HG03558 (cell line): Measurements from ENCODE around the gene FTO.

Experiments
- ATAC-seq: cut with Tn5 transposase; IDR thresholded peaks from one replicate; pipeline ENCODE4 v1.9.1; 2021; ENCODE audit warnings: moderate number of reproducible peaks; ENCODE audit not compliant: unreplicated experiment; ENCODE audit errors: extremely low read depth

FTO gene

DNA sequence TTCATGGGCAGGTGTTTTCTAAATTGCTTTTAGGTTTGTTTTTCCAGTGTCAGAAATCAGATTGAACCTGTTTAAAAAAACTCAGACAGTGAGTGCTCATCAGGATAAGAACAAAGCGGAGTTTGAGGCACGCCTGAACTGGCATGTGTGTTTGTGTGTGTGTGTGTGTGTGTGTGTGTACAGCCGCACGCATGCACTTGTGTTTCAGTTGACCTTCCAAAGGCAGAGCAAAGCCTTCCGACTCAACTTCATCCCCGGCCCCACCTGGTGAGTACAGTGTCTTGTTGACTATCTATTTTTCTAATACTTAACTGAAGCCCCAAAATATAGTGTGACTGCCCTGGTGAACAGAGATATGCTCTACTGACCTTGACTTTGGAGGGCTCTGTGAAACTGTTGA is 357.5 kb downstream of the FTO start:
- no peak for ATAC-seq

DNA sequence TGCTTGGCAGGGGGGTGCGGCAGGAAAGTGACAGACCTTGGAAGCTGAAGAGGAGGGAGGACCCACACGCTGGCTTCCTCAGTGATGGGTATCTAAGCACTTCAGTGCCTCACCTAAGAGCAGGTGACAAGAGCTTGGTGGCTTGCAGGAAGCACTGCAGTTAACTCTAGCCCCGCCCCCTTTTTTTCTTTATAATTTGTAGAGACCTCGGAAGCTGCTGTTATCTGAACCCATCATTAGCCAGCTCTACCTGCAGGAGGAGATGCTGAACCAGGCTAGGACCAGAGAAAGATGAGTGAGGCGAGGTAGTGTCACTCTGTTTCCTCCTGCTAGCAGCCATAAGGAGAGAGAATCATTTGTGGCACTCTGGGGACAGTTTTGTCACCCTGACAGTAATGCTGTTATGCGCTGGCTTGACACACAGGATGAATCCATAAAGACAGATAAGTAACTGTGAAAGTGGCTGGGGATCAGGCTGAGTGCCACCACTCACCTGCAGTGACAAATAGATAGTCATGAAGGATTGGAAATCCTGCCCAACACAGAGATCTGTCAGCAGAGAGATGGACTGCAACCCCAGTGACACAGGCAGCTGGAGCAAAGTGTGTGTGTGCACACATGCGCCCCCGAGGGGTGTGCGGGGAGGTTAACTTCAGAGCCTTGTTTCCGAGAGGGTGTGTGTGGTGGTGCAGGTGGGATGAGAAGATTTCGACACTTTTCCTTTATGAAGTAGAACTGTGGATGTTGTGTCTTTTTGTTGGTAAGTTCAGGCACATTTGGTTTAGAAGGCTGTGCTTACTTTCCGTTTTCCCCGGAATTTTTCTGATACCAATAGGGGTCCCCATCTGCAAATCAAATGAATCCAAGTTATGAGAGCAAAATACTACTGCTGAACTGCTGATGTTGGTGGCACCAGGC is 358.7 kb downstream of the FTO start:
- ATAC-seq = no peak

DNA sequence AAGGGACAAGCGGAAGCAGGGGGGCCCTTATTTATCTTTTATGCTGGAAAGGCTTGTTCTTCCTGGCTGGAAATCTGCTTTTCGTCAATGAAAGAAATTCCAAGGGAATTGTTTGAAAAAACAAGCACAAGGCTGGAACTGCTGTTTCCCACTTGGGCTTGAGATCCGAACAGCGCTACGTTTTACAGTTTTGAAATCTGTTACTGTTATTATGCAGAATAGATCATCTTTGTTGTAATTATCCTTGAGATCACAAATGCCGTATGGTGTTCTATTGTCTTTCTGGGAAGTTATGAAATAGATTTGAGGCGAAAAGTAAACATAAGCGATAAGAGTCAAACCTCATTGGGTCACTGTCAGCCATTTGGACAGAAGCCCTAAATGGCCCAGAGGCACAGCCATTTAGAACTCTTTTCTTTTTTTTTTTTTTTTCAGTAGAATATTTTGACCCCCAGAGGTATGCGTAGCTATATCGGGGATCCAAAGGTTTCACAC is 359.4 kb downstream of the FTO start:
- no peak for ATAC-seq

DNA sequence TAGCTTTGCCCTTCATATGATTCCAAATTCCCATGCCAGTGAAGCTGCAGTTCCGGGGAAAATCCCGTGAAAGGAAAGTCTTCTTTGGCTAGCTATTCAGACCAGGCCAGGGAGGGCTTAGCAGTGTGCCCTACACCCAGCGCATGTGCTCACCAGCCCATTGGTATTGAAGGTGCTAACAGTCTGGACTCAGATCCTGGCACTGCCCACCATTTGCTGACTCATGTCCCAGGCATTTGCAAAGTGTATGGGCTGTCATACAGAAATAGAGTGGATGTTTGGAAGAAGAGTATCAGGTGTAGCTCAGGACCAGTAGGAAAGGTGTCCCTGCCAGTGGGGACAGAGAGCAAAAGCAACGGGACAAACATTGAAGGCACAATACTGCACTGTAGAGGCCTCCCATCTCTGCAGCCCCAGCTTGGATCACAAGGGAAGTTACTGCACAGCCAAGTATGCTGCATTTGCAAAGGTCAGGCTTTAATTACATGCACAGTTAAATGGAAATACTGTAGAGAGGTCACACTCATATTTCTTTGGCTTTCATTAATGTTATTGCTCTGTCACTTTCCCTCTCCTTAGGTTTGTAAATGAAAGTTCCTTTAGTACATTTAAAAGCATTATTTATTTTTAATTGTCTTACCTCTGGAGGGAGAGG is 362.6 kb downstream of the FTO start:
- no peak for ATAC-seq

DNA sequence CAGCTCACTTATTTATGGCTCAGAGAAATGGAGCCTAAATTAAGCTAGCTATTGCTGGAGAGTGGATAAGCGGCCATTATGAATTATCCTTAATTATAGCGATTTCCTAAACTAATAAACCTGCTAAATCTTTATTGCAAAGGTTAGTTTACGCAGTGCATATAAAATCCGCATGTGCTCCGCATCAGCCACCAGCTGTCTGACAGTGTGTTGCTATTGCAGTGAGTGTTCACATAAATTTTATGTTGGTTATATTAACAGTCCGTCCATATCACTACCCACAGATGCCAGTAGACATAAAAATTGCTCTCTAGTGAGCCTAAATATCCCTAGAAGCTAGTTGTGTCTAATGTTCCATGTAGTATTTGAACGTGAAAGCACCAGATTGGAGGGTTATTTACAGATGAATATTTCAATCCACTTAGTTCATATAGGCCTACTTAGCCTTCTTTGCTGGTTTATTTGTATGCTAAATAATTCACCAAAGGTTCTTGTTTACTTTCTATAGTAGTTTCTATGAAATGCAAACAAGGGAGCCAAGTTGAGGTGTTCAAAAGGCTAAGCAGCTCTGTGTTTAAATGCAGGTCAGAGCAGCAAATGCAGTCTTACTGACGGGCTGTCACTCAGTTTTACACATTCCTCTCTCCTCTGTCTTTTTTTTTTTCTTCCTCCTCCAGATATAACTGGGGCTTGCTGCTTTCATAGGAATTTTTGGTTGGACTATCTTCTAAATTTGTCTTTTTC is 363.5 kb downstream of the FTO start:
- no peak for ATAC-seq

DNA sequence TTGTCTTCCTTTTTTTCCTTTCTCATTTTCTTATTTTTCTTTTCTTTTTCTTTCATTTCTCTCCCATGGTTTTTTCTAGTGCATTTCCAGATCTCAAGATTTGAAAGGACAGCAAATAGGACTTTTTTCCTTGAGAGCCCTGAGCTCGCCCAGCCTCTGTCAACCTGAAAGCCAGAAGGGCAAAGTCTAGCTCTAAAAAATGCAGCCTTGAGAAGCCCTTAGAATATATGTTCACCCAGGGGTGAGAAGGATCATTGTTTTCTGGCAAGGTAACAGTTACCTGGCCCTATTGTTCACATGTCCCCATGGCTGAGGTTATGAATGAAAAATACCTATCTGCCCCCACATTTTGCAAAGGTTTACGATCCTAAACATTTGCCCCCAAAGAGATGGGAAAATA is 364.3 kb downstream of the FTO start:
- no peak for ATAC-seq

DNA sequence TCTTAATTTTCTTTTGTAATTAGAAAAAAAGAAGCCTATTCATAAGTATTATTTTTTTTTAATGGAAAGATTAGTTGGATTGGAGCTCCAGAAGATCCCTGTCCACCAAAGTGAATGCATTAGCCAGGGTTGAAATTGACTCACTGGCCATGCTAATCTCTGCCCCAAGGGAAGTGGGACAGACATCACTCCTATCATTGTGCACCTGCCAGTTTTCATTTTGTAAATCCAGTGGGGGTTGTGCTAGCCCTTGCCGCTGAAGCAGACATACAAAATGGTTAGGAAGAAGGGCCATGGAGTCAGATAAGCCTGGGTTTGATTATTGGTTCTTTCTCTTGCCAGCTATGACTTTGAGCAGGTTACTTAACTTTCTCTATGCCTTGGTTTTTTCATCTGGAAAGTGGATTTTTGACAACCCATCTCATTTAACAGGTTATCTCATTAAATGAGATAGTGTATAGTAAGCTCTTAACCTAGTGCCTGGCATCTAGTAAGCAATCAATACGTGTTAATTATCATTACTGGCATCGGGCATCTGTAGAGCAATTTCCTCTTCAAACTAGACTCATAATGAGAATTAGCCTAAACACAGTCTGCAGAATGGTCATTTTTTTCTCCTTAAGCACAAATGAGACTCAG is 365.8 kb downstream of the FTO start:
- ATAC-seq = no peak

DNA sequence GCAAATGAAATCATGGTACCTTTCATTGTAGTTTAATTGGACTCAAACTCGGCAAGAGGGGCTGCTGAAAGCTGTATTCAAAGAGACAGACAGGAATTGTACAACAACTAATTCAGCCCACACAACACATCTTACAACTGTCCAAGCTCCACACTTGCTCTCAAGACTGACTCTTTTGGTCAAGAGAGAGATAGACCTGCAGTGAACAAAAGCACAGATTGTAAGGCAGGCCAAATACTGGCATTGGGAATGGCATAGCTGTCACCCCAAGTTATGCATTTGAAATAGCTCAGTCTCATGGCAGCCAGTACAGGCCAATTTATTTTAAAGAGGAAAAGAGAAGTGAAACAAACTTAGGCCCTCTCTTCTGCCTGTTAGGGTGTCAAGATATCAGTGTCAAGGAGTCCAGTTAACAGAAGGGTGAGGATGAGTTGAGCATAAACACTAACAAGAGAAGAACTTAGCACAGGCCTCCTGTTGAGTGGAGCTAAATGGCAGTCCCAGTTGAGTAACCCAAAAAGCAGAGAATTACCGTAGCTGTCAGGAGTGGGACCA is 366.9 kb downstream of the FTO start:
- ATAC-seq = no peak

DNA sequence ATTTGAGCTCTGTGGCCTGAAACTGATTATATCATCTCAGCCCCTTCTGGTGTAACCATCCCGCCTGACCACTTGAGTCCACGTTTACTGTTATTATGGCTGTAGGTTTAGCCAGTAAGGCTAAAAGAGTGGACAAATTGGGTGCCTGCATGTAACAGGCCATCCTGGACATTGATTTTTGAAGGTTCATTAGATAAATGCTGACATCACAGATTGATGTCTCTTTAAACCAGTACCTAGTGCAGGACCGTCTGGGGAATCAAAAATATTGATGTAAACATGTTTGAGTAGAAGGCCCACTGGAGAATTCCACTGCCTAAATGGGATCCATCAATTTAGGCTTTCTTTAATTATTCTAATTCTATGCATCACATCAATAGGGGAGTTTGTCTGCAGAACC is 367.6 kb downstream of the FTO start:
- no peak for ATAC-seq

DNA sequence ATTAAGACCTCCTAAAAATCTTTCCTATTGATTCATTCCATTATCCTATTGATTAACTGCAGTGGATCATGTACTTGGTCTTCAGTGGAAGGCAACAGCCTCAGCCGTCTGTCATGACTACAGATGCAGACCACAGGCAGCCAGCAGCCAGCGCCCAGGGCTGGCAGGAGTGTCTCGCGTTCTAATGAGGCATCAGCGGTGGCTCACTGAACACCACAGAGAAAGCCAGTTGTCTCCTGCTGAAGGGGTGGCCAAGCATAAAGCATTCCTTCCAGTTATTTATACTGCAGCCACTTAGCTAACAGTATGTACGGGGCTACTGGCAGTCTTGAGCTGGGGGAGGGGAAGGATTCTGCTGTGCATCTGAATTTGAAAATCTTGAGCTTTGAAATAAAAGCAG is 368.3 kb downstream of the FTO start:
- ATAC-seq = no peak

DNA sequence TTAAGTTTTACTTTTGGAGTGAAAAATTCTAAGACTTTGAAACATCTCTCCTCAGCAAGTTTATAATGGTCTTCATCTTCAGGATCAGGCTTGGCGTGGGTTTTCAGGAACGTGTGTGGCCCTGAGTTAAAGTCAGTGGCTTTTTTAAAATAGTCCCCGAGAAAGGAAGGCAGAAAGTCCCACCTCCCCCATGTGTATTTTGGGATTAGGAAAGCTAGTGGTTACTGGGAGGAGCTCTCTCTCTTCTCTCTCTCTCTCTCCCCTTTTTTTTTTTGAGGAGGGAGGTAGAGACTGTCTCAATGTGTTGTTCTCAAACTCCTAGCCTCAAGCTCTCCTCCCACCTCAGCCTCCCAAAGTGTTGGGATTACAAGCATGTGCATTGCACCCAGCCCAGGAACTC is 369.4 kb downstream of the FTO start:
- no peak for ATAC-seq

DNA sequence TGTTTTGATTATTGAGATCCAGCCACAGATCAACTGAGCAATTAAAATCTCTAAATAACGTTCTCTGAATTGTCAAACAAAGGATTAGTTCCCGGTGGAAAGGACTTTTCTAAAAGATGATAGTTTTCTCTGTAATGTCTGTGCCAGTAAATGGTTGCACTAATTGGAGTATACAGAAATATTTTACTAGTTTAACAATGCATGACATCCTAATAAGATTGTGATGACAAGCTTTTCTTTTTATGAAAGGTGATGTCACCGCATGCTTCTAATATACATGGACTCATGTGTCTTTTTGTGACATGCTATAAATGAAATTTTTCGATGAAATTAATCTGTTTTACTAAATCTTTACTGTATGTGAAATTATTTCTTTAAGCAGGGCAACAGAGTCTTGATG is 371.5 kb downstream of the FTO start:
- no peak for ATAC-seq

DNA sequence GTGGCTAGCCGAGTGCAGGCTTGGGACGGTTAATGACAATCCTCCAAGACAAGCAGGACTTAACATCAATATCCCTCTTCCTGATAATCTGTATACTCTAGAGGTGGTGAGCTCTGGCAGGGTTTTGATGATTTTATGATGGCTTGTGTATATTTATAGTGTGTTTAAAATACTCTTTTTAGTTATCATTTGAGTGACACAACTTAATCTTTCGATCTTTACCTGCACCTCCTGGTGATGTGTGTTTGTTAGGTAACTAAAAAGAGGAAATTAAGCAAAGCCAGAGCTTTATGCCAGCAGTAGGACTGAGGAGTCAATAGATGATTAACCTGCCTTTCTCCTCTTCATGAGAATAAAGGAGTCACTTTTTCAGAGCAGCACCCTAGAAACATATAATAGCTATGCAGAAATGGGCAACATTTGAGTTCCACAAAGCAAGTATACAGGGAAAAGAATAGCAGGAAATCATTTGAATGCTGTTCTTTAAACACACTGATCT is 372.1 kb downstream of the FTO start:
- ATAC-seq = no peak

DNA sequence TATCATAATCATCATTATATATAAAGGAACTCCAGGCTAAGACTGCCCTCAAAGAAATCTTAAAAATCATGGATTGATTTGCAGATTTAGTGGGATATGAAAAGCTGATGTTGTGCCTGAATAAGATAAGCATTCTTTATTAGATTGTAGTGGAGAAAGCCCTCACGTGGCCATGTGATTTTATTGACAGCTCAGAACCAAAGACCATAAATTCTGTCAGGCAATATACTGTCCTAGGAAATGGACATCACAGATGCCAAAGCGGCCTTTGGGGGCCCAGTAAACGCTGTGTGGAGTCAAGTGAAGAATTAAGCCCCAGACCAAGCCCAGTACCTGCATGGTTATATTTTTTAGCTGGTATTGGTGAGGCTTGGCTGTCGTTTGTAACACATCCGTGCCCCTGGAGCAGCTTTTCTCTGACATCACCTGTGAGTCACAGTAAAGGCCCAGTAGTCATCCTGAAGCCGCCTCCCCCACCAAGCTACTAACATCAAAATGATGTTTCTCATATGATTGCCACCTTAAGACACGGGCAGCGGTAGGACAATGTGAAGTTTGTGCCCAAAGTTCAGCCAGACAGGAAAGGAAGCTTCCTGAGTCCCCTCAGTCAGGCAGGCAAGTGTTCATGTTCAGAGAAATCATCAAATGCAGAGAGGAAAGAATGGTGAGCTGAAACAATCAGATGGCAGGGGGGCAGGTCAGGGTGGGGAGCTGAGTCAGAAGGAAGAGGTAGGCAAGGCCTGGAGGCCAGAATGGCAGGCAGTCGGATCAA is 373.3 kb downstream of the FTO start:
- ATAC-seq = no peak

DNA sequence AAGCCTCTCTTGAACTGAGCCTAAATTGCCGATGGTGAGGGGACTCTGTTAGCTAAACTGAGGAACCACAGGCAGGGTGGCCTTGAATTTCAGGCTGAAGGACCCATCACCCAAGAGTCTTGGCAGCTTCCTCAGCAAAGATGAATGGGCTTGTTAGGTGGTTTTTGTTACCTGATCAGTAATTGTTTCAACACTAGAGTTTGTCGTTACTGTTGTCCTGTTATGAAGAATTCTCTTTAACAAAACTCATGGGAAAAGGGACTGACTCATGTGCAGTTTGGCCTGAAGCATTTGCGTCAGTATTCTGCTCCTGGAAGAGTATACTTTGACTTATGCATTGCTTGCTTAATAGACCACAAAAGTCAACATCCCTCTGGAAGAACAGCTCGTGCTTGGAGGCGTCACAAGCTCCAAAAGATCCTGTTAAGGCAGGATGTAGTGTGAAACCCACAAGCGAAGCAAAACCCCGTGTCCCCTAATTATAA is 376.6 kb downstream of the FTO start:
- ATAC-seq = no peak

DNA sequence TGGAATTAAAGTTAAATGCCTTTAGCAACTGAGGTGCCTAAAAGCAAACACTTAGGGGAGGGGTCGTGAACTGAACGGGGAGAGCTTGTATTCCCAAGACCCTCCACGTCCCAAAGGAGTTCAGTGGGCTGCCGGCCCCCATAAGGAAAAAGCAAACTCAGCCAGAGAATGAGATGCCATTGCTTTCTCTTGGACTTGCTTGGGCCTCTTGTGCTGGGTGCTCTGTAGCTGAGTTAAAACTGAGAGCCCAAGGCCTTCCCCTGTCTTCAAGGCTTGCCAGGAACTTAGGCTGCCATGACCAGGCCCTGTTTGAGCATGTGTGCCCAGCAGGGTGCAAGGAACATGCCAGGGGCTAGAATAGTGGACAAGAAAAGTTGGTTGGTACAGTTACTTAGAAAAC is 382.8 kb downstream of the FTO start:
- no peak for ATAC-seq

DNA sequence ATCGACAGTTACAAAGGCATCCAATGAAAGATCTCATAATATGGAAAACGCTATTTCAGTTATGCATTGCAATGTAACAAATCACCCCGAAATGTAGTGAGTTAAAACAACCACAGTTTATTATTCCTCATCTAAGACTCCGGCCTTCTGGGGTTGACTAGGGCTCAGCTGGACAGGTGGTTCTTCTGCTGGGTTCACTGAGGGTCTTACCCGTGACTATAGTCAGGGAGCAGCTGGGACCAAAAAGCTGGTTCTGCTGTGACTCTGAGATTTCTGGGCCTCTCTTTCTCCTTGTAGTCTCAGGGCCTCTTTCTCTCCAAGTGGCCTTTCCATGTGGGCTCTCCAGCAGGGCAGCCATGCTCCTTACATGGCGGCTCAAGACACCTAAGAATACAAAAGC is 386.6 kb downstream of the FTO start:
- no peak for ATAC-seq

DNA sequence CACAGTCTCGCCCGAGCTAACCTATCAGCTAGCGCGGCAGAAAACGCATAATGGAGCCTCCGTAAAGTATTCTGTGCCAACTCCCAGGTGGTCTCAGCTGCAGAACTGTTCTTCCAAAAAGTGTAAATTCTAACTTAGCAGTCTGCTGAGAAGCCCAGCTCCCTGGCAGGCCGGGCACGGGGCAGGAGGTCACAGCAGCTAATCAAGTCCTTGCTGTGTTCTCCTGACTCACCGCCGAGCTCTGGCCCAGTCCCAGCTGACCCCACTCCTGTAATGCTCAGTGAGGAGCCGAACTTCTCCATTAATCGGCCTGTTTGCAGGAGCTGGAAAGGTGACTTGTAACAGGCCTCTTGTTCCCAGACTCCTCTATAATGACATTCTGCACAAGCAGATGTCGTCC is 389.3 kb downstream of the FTO start:
- ATAC-seq = no peak

DNA sequence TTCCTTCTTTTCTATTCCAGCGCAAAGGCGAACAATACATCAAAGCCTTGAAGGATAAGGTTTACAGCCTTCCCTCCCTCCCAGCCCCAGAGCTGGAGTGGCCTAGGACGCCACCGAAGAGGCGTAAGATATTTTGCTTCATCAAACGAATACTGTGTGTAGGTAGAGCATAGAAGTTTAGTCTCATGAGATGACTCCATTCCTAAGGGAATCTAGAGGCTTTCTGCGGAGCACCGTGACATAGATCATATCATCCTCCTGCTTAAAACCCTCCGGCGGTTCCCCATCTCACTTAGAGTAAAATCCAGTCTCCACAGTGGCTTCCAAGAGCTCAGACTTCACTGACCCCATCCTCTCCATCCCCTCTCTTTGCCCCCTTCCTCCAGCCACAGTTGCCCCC is 390.7 kb downstream of the FTO start:
- ATAC-seq = no peak
